Sigmoid colon (tissue), 4 donors: Measurements from ENCODE around the gene ACSF2.

Experiments
- EP300 ChIP-seq, 4 donors: sonication (generic); formaldehyde crosslinking; IDR thresholded peaks; one replicate each; pipeline ENCODE4 v1.6.1; 2017; ENCODE audit warnings: antibody characterized with exemption in 4 of 4
- POLR2A ChIP-seq, 2 donors: fragments of 450-650 bp; IDR thresholded peaks; one replicate each; pipeline ENCODE4 v1.6.1; 2016; ENCODE audit warnings: antibody characterized with exemption in 2 of 2, mild to moderate bottlenecking in 2 of 2, moderate library complexity in 2 of 2
- POLR2AphosphoS5 ChIP-seq, 4 donors: sonication (generic); formaldehyde crosslinking; IDR thresholded peaks; one replicate each; pipeline ENCODE4 v1.6.1; 2017; ENCODE audit warnings: antibody characterized with exemption in 4 of 4
- TF ChIP-seq, protein P1 (sequence below), 4 experiments: fragments of 450-650 bp in 3 of 4; fragments of 200-600 bp in 1 of 4; IDR thresholded peaks; one replicate each; pipeline ENCODE4 v1.5.1; 2016 to 2019; ENCODE audit warnings: antibody characterized with exemption in 4 of 4, mild to moderate bottlenecking in 3 of 4, moderate library complexity in 2 of 4

DNA sequence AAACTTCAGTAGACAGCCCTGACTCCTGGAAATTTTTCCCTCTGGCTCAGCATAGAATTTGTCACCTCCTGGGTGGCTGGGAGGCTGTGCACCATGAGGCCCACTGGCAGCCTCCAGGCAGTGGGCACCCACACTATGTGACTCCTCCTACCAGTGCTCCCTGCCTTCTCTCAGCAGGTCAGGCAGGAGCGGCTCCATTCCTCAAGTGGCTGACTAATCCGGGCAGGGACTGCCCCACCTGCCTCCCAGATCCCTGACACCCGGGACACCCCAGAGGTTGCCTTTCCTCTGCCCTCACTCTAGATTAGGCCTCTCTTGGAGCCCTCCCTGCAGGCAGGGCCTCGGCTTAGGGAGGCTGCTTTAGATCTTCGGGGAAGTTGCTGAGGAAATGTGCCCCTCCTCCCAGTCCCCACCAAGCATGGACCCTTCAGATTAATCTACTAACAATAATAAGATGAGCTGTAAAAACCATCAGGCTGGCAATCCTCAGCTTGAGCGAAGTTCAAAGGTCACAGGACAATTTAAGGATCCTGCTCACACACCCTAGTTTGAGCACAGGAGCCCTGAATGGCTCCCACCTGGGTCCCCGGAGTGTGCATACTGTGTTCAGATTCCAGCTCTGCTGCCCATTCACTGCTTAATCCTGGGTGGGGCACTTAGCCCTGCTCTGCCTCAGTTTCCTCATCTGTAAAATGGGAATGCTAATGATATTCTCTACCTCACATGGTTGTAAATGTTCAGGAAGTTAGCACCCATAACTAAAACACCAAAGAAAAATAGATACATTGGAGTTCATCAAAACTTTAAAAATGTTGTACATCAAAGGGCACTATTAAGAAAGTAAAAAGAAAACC is 72.2 kb downstream of the ACSF2 start:
- TF ChIP-seq, protein P1, sequence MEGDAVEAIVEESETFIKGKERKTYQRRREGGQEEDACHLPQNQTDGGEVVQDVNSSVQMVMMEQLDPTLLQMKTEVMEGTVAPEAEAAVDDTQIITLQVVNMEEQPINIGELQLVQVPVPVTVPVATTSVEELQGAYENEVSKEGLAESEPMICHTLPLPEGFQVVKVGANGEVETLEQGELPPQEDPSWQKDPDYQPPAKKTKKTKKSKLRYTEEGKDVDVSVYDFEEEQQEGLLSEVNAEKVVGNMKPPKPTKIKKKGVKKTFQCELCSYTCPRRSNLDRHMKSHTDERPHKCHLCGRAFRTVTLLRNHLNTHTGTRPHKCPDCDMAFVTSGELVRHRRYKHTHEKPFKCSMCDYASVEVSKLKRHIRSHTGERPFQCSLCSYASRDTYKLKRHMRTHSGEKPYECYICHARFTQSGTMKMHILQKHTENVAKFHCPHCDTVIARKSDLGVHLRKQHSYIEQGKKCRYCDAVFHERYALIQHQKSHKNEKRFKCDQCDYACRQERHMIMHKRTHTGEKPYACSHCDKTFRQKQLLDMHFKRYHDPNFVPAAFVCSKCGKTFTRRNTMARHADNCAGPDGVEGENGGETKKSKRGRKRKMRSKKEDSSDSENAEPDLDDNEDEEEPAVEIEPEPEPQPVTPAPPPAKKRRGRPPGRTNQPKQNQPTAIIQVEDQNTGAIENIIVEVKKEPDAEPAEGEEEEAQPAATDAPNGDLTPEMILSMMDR (IDR thresholded peaks at IDR 0.05), result no peak
- TF ChIP-seq POLR2A (IDR thresholded peaks at IDR 0.05) (no peak), EP300 (IDR thresholded peaks at IDR 0.05) (no peak), POLR2AphosphoS5 (IDR thresholded peaks at IDR 0.05) (no peak)
